Spleen (tissue), 7 donors: ENCODE data around the gene ADH6.

Source experiments
- POLR2A ChIP-seq, 3 donors: fragments of 450-650 bp; IDR thresholded peaks; one replicate each; pipeline ENCODE4 v1.5.1; 2017; ENCODE audit warnings: antibody characterized with exemption in 3 of 3, mild to moderate bottlenecking in 1 of 3
- TF ChIP-seq, protein P1 (sequence below), 11 experiments: fragments of 200-600 bp in 7 of 11; fragments of 450-650 bp in 4 of 11; sonication (generic) in 4 of 11; IDR thresholded peaks in 8 of 11; conservative IDR thresholded peaks in 3 of 11; 1 replicate in 7 of 11; 2 replicates in 4 of 11; pipeline versions ENCODE4 v1.4.0 to v1.8.0; 2016 to 2021; ENCODE audit warnings: antibody characterized with exemption in 11 of 11, inconsistent platforms in 4 of 11, mild to moderate bottlenecking in 1 of 11
- donor health status: DM: no; HTN: no; CAD: no; lungs with moderate emphysema.
- donor health status: DM: no; HTN: no; CAD: no.
- donor health status: DM: no; HTN: no; CAD: no.

DNA sequence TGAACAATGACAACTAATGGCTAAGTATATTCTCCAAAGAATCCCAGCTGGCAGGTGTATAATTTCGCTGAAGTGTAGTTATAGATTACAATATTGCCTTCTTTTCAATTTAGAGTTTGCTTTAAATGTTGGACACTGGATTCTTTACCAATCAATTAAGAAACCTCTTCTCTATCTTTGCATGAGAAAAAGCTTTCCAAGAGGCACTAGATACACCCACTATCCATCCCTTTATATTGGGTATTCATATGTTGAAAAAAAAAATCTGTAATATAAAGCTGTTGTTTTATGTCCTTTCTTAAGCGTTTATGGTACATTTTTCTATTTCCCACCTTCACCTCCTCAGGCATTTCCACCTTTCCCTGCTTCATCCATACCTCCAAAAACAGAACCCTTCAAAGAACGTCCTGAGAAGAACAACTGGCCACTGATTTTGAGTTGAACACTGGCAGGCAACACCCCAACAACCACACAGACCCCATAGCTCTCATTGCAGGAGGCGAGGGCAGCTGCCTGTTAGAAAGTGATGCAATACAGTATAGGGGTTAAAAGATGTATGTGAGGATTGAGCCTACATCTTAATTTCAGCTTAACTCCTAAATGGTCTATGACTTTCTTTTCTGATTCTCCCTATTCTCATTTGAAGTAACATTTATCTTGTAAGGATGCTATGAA lies 11.8 kb downstream of the ADH6 start:
- TF ChIP-seq, protein P1, sequence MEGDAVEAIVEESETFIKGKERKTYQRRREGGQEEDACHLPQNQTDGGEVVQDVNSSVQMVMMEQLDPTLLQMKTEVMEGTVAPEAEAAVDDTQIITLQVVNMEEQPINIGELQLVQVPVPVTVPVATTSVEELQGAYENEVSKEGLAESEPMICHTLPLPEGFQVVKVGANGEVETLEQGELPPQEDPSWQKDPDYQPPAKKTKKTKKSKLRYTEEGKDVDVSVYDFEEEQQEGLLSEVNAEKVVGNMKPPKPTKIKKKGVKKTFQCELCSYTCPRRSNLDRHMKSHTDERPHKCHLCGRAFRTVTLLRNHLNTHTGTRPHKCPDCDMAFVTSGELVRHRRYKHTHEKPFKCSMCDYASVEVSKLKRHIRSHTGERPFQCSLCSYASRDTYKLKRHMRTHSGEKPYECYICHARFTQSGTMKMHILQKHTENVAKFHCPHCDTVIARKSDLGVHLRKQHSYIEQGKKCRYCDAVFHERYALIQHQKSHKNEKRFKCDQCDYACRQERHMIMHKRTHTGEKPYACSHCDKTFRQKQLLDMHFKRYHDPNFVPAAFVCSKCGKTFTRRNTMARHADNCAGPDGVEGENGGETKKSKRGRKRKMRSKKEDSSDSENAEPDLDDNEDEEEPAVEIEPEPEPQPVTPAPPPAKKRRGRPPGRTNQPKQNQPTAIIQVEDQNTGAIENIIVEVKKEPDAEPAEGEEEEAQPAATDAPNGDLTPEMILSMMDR (IDR thresholded peaks at IDR 0.05 in 8 of 11, conservative IDR thresholded peaks at IDR 0.05 in 3 of 11): no peak
- no peak for TF ChIP-seq POLR2A (IDR thresholded peaks at IDR 0.05)
